ENCODE results near the gene CXorf65.

Gene CXorf65

GRCh38 chrX:71107245-71107644 is 705 bp upstream of the CXorf65 start:
- no peak for DNase-seq (ENCODE audit: low spot score)
- Histone ChIP-seq H3K27ac (no peak overlapping the region), H3K4me3 (no peak overlapping the region)
- TF ChIP-seq CTCF (IDR thresholded peaks at IDR 0.05): no peak

- Histone ChIP-seq H3K27ac (no peak overlapping the region), H3K4me3 (no peak overlapping the region)
- no peak for TF ChIP-seq CTCF (IDR thresholded peaks at IDR 0.05)
- DNase-seq (ENCODE audit: low spot score): no peak
These were observed 912 bp downstream of the CXorf65 start for GRCh38 chrX:71105628-71106027.

GRCh38 chrX:71103110-71103983 is 3.2 kb downstream of the CXorf65 start:
- TF ChIP-seq CTCF (IDR thresholded peaks at IDR 0.05): no peak
- Histone ChIP-seq H3K27ac (peak overlapping the region in 1 of 2 donors; percentile 64), H3K4me3 (no peak overlapping the region)
- DNase-seq (ENCODE audit: low spot score): no peak

- Histone ChIP-seq H3K27ac (no peak overlapping the region), H3K4me3 (no peak overlapping the region)
- TF ChIP-seq CTCF (IDR thresholded peaks at IDR 0.05): no peak
- DNase-seq (ENCODE audit: low spot score): no peak
These were observed 4.2 kb downstream of the CXorf65 start for GRCh38 chrX:71102292-71102691.

- Histone ChIP-seq H3K27ac (no peak overlapping the region), H3K4me3 (no peak overlapping the region)
- DNase-seq (ENCODE audit: low spot score): no peak
- no peak for TF ChIP-seq CTCF (IDR thresholded peaks at IDR 0.05)
These were observed 5.7 kb downstream of the CXorf65 start for GRCh38 chrX:71100581-71101505.

GRCh38 chrX:71099736-71100135 is 6.8 kb downstream of the CXorf65 start:
- TF ChIP-seq CTCF (IDR thresholded peaks at IDR 0.05): no peak
- Histone ChIP-seq H3K27ac (no peak overlapping the region), H3K4me3 (no peak overlapping the region)
- no peak for DNase-seq (ENCODE audit: low spot score)
